Small intestine (tissue), 7 donors: ENCODE measurements around the gene EPN2. TPM values are rescaled to one million over a fixed set of nuclear protein-coding genes. Genes with fewer than 3 reads are reported as not detected.
"Not testable (repeated sequence)": the region's sequence is repeated elsewhere in the genome, so short reads cannot be mapped to it uniquely, and the experiment has no call there.

Experiments
- DNase-seq, 2 donors: peaks; one replicate each; pipeline versions ENCODE4 v3.0.0 to v3.0.0-alpha.2; 2013
- FAIRE-seq: peaks from 2 replicates; lab custom pipeline; 2012; peaks lifted over from hg19 to GRCh38; lab: Jason Lieb, UNC
- H3K27ac ChIP-seq, 3 donors: one replicate each; pipeline ENCODE4 v1.5.1; 2013; ENCODE audit warnings: low read length in 2 of 3, mild to moderate bottlenecking in 2 of 3, control low read depth in 1 of 3, inconsistent platforms in 1 of 3, low read depth in 1 of 3, moderate library complexity in 1 of 3
- H3K27me3 ChIP-seq, 3 donors: one replicate each; pipeline ENCODE4 v1.6.1; 2013; ENCODE audit warnings: low read length in 3 of 3, inconsistent platforms in 1 of 3; ENCODE audit not compliant: control insufficient read depth in 3 of 3, insufficient read depth in 3 of 3
- H3K36me3 ChIP-seq, 3 donors: one replicate each; pipeline ENCODE4 v1.6.1; 2013; ENCODE audit warnings: low read length in 3 of 3, inconsistent platforms in 1 of 3, low read depth in 1 of 3, mild to moderate bottlenecking in 1 of 3, moderate library complexity in 1 of 3; ENCODE audit not compliant: control insufficient read depth in 3 of 3, insufficient read depth in 2 of 3
- H3K4me1 ChIP-seq, 3 donors: one replicate each; pipeline ENCODE4 v1.6.1; 2013; ENCODE audit warnings: low read length in 2 of 3, inconsistent platforms in 1 of 3, low read depth in 1 of 3, mild to moderate bottlenecking in 1 of 3, moderate library complexity in 1 of 3; ENCODE audit not compliant: control insufficient read depth in 3 of 3, insufficient read depth in 2 of 3
- H3K4me3 ChIP-seq, 3 donors: one replicate each; pipeline ENCODE4 v1.5.1; 2013; ENCODE audit warnings: low read length in 3 of 3, control low read depth in 1 of 3, inconsistent platforms in 1 of 3, low read depth in 1 of 3, mild to moderate bottlenecking in 1 of 3, moderate library complexity in 1 of 3
- H3K9me3 ChIP-seq, 2 donors: one replicate each; pipeline ENCODE4 v1.6.1; 2013; ENCODE audit warnings: low read depth in 1 of 2, low read length in 1 of 2; ENCODE audit not compliant: control insufficient read depth in 2 of 2, insufficient read depth in 1 of 2
- WGBS, 3 donors: extraction: QIAGEN DNeasy Blood & Tissue Kit; methylation state at CpG; one replicate each; pipeline ENCODE4 v1.1.7; 2013; 5-methylcytosine and 5-hydroxymethylcytosine counted together
- polyA plus RNA-seq, 4 donors: library from polyadenylated mRNA; stranded (reverse) in 3 of 4; unstranded in 1 of 4; fragments of 200-250 nt in 3 of 4; fragments of 120-200 nt in 1 of 4; gene quantifications; one replicate each; pipeline versions ENCODE4 v1.2.1 to v1.2.3, GENCODE V29; 2013
- donor health status: healthy with polysubstance abuse.
- donor health status: control.
- donor health status: control.
- donor health status: Bipolar disorder and iron deficiency.
- donor health status: healthy.

Gene EPN2
- polyA plus RNA-seq, 4 donors: 4.2 to 23.7 (median 10.0) TPM

- WGBS, 3 donors: 93 to 95% (median 94%) methylated on average over 9 of the region's 9 CpGs
- Histone ChIP-seq H3K27me3 (no peaks in the 10 kb centered on the region), H3K27ac (no peak overlapping the region), H3K9me3 (peaks cover 0 to 5% of the 10 kb centered on the region in 2 donors), H3K4me1 (peaks cover 0 to 46% (median 0%) of the 10 kb centered on the region in 3 donors), H3K4me3 (no peak overlapping the region), H3K36me3 (peaks cover 0 to 30% (median 0%) of the 10 kb centered on the region in 3 donors)
- FAIRE-seq (no peak), DNase-seq (no peak)
Measured at GRCh38 chr17:19348806-19349205, 111.6 kb downstream of the EPN2 start.

GRCh38 chr17:19353401-19353800 lies 116.2 kb downstream of the EPN2 start:
- H3K36me3 ChIP-seq: peaks cover 0 to 20% (median 0%) of the 10 kb centered on the region in 3 donors
- WGBS, 3 donors: 94 to 97% (median 96%) methylated on average over 11 of the region's 11 CpGs
- not testable (repeated sequence) for DNase-seq, H3K27ac ChIP-seq, H3K9me3 ChIP-seq, H3K4me3 ChIP-seq, H3K4me1 ChIP-seq, FAIRE-seq, H3K27me3 ChIP-seq

GRCh38 chr17:19354748-19355147 lies 117.6 kb downstream of the EPN2 start:
- no peaks in the 10 kb centered on the region for H3K27me3 ChIP-seq
- DNase-seq (no peak), FAIRE-seq (no peak)
- H3K27ac ChIP-seq: no peak overlapping the region
- H3K4me3 ChIP-seq: no peak overlapping the region
- WGBS, 3 donors: 76 to 80% (median 79%) methylated on average over 6 of the region's 6 CpGs
- H3K9me3 ChIP-seq: no peaks in the 10 kb centered on the region
- H3K4me1 ChIP-seq: peaks cover 0 to 2% (median 0%) of the 10 kb centered on the region in 3 donors
- peaks cover 0 to 30% (median 0%) of the 10 kb centered on the region in 3 donors for H3K36me3 ChIP-seq

- Histone ChIP-seq H3K4me3 (no peak overlapping the region), H3K36me3 (peaks cover 0 to 37% (median 0%) of the 10 kb centered on the region in 3 donors), H3K27ac (no peak overlapping the region), H3K27me3 (no peaks in the 10 kb centered on the region), H3K9me3 (no peaks in the 10 kb centered on the region), H3K4me1 (peaks cover 0 to 2% (median 0%) of the 10 kb centered on the region in 3 donors)
- 57 to 83% (median 67%) methylated on average over 7 of the region's 7 CpGs for WGBS, 3 donors
- peak in 1 of 2 donors; percentile 32 for DNase-seq
- no peak for FAIRE-seq
Measured at GRCh38 chr17:19357351-19357750, 120.2 kb downstream of the EPN2 start.

GRCh38 chr17:19357761-19358160 lies 120.6 kb downstream of the EPN2 start:
- no peaks in the 10 kb centered on the region for H3K9me3 ChIP-seq
- peaks cover 0 to 2% (median 0%) of the 10 kb centered on the region in 3 donors for H3K4me1 ChIP-seq
- H3K4me3 ChIP-seq: no peak overlapping the region
- DNase-seq: no peak
- WGBS, 3 donors: 69 to 82% (median 73%) methylated on average over 7 of the region's 7 CpGs
- no peak overlapping the region for H3K27ac ChIP-seq
- peaks cover 0 to 37% (median 0%) of the 10 kb centered on the region in 3 donors for H3K36me3 ChIP-seq
- FAIRE-seq: no peak
- no peaks in the 10 kb centered on the region for H3K27me3 ChIP-seq

GRCh38 chr17:19359151-19359550 lies 122.0 kb downstream of the EPN2 start:
- Histone ChIP-seq H3K4me1 (peaks cover 0 to 5% (median 2%) of the 10 kb centered on the region in 3 donors), H3K27ac (no peak overlapping the region), H3K36me3 (peaks cover 0 to 37% (median 0%) of the 10 kb centered on the region in 3 donors), H3K4me3 (no peak overlapping the region), H3K27me3 (no peaks in the 10 kb centered on the region), H3K9me3 (no peaks in the 10 kb centered on the region)
- WGBS, 3 donors: 79 to 88% (median 88%) methylated on average over 7 of the region's 7 CpGs
- DNase-seq (no peak), FAIRE-seq (no peak)

- DNase-seq: no peak
- no peak overlapping the region for H3K4me3 ChIP-seq
- no peaks in the 10 kb centered on the region for H3K9me3 ChIP-seq
- WGBS, 3 donors: 87 to 95% (median 93%) methylated on average over 4 to 5 of the region's 5 CpGs
- peaks cover 0 to 5% (median 2%) of the 10 kb centered on the region in 3 donors for H3K4me1 ChIP-seq
- FAIRE-seq: no peak
- H3K27ac ChIP-seq: no peak overlapping the region
- peaks cover 0 to 37% (median 0%) of the 10 kb centered on the region in 3 donors for H3K36me3 ChIP-seq
- no peaks in the 10 kb centered on the region for H3K27me3 ChIP-seq
Measured at GRCh38 chr17:19359856-19360255, 122.7 kb downstream of the EPN2 start.

- DNase-seq: no peak
- peaks cover 0 to 37% (median 0%) of the 10 kb centered on the region in 3 donors for H3K36me3 ChIP-seq
- no peak overlapping the region for H3K27ac ChIP-seq
- no peak overlapping the region for H3K4me3 ChIP-seq
- H3K4me1 ChIP-seq: peaks cover 0 to 5% (median 2%) of the 10 kb centered on the region in 3 donors
- 90 to 92% (median 90%) methylated on average over 8 of the region's 8 CpGs for WGBS, 3 donors
- no peaks in the 10 kb centered on the region for H3K27me3 ChIP-seq
- FAIRE-seq: no peak
- H3K9me3 ChIP-seq: no peaks in the 10 kb centered on the region
Measured at GRCh38 chr17:19360772-19361171, 123.6 kb downstream of the EPN2 start.

- no peak overlapping the region for H3K27ac ChIP-seq
- 75 to 79% (median 77%) methylated on average over 6 of the region's 6 CpGs for WGBS, 3 donors
- no peaks in the 10 kb centered on the region for H3K27me3 ChIP-seq
- peaks cover 0 to 35% (median 0%) of the 10 kb centered on the region in 3 donors for H3K36me3 ChIP-seq
- no peak for FAIRE-seq
- DNase-seq: no peak
- peaks cover 0 to 5% (median 2%) of the 10 kb centered on the region in 3 donors for H3K4me1 ChIP-seq
- H3K9me3 ChIP-seq: no peaks in the 10 kb centered on the region
- no peak overlapping the region for H3K4me3 ChIP-seq
Measured at GRCh38 chr17:19361326-19361725, 124.2 kb downstream of the EPN2 start.
